ENCODE measurements around the gene CAPN5. TPM values are rescaled to one million over a fixed set of nuclear protein-coding genes. Genes with fewer than 3 reads are reported as not detected.

The CAPN5 gene
- total RNA-seq, 2 experiments from 2014 or later, result 0.88 to 1.1 TPM

DNA sequence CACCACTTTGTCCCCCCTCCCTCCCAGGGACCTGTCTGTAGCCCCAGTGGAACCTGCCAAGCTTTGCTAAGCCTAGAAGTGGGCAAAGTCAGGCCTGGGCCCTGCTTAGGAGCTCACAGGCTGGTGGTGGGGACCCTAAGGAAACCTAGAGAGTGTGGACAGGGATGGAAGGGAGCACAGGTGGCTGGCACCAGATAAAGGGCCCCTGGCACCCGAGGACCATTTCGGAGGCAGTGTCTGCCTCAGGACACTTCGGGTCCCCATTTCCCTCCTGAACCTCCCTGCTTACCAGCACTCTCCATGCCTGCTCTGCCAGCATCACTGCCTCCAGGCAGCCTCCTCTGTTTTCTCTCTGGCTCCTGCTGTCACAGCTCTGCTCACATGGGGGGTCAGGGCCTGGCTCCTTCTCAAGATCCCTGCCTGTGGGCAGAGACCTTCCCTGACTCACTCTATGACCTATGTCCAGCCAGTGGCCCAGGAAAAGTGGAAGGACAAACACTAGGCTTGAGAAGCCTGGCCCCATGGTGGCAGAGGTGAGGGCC, 22.3 kb downstream of the CAPN5 start:
- ChIA-PET CTCF (interaction anchor here (0.5 to 4.4 kb wide), 2 partner anchors 40 to 140 kb away, joined by 3 to 92 read pairs; no protein-coding TSS in a partner anchor), POLR2A (interaction anchor here (0.6 kb wide), 1 partner anchor 98 kb away, joined by 3 read pairs; no protein-coding TSS in a partner anchor)
- H3K36me3 Mint-ChIP-seq, result no peaks in the 10 kb centered on the region
- H3K4me1 Mint-ChIP-seq (ENCODE audit: low read depth), result peaks cover 2% of the 10 kb centered on the region
- intact Hi-C loops (cut with micrococcal nuclease), result no loop called here
- H3K4me3 Mint-ChIP-seq, result no peak overlapping the region
- no peak overlapping the region for H3K27ac Mint-ChIP-seq
- no peak for DNase-seq
- H3K27me3 Mint-ChIP-seq, result no peaks in the 10 kb centered on the region
- no peaks in the 10 kb centered on the region for H3K9me3 Mint-ChIP-seq

DNA sequence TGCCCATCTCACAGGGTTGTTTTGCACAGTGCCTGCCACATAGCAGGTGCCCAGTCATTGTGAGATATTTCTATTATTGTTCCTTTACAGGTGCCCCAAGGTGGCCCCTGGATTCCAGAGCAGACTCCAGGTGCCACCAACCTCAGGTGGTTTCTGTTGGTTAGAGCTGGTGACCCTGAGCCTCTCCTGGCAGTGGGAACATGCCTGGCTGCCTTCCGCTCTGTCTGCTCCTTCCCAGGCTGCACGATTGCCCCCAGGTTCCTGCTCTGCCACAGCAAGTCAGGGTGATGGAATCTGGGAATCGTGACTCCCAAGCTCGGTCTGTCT, 23.2 kb downstream of the CAPN5 start:
- H3K36me3 Mint-ChIP-seq, result no peaks in the 10 kb centered on the region
- DNase-seq, result no peak
- no peaks in the 10 kb centered on the region for H3K9me3 Mint-ChIP-seq
- no peak overlapping the region for H3K27ac Mint-ChIP-seq
- CTCF ChIA-PET, result interaction anchor here (1.7 to 4.4 kb wide), 11 partner anchors 8 to 356 kb away, joined by 8 to 92 read pairs (median 23); partner anchors contain the start of gene MYO7A
- H3K4me3 Mint-ChIP-seq, result no peak overlapping the region
- intact Hi-C loops (cut with micrococcal nuclease), result loop anchor here (5.0 kb wide), 3 partner anchors 168 to 358 kb away; no protein-coding TSS in a partner anchor
- POLR2A ChIA-PET, result no interaction called here
- H3K4me1 Mint-ChIP-seq (ENCODE audit: low read depth), result peaks cover 2% of the 10 kb centered on the region
- no peaks in the 10 kb centered on the region for H3K27me3 Mint-ChIP-seq

DNA sequence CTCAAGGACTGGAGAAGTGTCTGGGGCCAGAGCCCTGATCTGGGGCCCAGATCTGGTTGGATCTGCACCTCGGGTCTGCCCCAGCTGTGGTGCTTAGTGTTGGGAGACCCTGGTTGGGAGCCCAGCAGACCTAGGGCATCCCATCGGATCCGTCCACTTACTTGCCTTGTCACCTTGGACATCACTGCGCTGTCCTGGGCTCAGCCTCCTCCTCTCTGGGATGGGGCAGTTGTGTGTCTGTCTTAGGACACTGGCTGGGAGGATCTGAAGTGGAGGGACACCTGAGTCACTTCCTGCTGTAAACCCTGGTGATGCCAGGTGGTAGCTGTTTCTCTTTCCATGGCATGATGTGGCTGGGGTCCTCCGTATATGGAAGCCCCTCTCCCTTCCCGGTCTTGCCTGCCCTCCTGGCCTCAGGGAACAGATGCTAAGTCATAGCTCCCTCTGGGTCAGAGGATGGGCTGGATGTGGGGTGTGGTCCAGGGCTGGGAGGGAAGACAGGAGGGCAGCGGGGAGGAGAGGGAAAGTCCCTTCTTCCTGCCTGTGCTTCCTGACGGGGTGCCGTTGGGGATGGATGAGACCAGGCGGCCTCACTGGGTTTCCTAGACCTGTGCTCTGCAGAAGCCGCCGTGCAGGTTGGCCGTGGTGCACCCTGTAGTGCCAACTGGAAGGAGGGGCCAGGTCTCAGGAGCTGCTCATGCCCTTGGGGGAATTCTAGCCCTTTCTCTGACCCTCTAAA, 23.8 kb downstream of the CAPN5 start:
- ChIA-PET POLR2A (no interaction called here), CTCF (interaction anchor here (1.0 to 4.4 kb wide), 29 partner anchors 8 to 368 kb away, joined by 3 to 92 read pairs (median 6); partner anchors contain the start of gene MYO7A)
- Mint-ChIP-seq H3K4me3 (no peak overlapping the region), H3K4me1 (ENCODE audit: low read depth) (peaks cover 2% of the 10 kb centered on the region), H3K27ac (no peak overlapping the region), H3K36me3 (no peaks in the 10 kb centered on the region), H3K9me3 (no peaks in the 10 kb centered on the region), H3K27me3 (no peaks in the 10 kb centered on the region)
- intact Hi-C loops (cut with micrococcal nuclease), result loop anchor here (1.0 to 5.0 kb wide), 5 partner anchors 24 to 358 kb away; partner anchors contain the start of gene CAPN5
- DNase-seq, result no peak

DNA sequence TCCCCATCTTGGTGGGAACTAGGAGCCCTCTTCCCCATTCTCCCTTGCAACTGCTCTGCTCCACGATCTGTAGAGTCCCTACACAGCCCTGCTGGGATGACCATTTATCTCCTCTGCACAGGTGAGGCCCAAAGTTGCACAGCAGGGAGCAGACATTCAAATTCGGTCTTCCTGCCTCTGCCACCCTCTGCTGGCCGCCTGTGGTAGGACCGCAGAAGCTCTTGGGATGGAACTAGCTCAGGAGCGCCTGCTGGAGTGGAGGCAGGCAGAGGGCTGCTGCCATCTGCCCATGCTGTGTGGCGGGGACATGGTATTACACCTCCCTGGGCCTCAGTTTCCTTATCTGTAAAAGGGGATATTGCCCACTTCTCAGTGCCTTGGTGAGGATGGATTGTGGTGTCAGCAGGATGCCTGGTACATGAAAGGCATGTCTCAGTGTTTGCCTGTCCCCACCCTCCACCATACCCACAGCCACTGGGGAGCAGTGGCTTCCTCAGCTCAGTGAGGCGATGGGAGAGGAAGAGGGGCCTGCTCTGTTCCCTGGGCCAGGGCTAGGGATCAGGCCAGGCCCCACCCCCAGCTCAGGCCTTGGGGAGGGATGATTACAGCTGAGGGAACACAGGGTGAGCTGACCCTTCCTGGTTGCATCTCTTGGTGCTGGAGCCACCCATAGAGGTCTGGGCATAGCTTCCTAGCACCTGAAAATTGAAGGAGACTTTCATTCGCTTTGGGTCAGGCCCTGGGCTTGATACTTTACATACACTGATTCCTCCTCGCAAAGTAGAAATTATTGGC, 24.6 kb downstream of the CAPN5 start:
- ChIA-PET CTCF (interaction anchor here (0.6 to 4.4 kb wide), 40 partner anchors 9 to 457 kb away, joined by 3 to 92 read pairs (median 5); partner anchors contain the start of genes CAPN5 and MYO7A), POLR2A (no interaction called here)
- Mint-ChIP-seq H3K9me3 (no peaks in the 10 kb centered on the region), H3K27ac (no peak overlapping the region), H3K36me3 (no peaks in the 10 kb centered on the region), H3K4me3 (no peak overlapping the region), H3K27me3 (no peaks in the 10 kb centered on the region), H3K4me1 (ENCODE audit: low read depth) (peaks cover 2% of the 10 kb centered on the region)
- DNase-seq, result peak; percentile 86
- intact Hi-C loops (cut with micrococcal nuclease), result loop anchor here (1.0 to 5.0 kb wide), 5 partner anchors 25 to 359 kb away; partner anchors contain the start of gene CAPN5

DNA sequence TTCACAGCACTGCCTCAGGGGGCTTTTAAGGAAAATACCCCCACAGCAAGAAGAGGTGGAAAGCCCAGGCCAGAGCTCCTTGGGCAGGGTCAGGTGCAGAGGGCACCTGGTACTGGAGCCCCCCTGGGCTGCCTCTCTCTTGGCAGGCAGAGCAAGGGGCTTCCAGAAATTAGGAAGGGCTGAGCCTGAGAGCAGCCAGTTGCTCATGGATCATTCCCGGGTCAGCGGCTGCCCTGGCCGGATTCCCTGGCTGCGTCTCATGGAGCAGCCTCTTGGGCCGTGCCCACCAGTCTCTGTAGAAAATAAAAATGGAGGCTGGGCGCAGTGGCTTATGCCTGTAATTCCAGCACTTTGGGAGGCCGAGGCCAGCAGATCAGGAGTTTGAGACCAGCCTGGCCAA, 25.6 kb downstream of the CAPN5 start:
- Mint-ChIP-seq H3K4me1 (ENCODE audit: low read depth) (peaks cover 2% of the 10 kb centered on the region), H3K27ac (no peak overlapping the region), H3K9me3 (no peaks in the 10 kb centered on the region), H3K36me3 (no peaks in the 10 kb centered on the region), H3K4me3 (no peak overlapping the region), H3K27me3 (no peaks in the 10 kb centered on the region)
- ChIA-PET POLR2A (no interaction called here), CTCF (interaction anchor here (1.3 to 4.4 kb wide), 14 partner anchors 9 to 294 kb away, joined by 3 to 92 read pairs (median 18); partner anchors contain the start of genes CAPN5 and MYO7A)
- intact Hi-C loops (cut with micrococcal nuclease), result loop anchor here (5.0 kb wide), 3 partner anchors 170 to 360 kb away; no protein-coding TSS in a partner anchor
- DNase-seq, result no peak

DNA sequence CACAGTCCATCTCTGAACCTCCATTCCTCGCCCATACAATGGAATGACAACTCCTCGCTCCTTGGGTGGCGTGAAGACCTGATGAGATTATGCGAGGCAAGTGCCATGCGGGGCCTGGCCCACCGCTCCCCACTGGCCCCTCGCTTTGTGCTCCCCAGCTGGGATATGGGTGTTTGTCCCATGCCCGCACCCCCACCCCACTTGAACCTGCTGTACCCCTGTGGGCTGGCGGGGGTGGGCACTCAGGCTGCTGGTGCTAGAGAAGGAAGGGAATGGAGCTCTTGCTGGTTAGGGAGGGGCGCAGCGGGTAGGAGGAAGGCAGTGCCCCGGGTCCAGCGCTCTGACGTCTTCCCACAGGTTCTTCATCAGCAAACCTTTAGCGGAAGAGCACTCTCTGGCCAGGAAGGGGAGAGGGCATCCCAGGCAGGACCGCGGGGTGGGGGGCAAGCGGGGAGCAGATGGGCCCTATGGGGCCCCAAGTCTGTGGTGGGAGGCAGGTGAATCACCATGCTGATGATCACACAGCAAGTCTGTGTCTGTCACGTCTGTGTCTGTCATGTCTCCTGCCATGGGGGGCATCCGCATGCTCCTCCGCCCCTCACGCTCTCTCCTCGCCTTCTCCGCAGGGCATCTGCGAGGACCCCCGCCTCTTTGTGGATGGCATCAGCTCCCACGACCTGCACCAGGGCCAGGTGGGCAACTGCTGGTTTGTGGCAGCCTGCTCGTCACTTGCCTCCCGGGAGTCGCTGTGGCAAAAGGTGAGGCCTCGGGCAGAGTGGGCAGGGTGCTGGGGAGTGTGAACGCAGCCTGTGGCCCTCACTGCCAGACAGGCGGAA, 26.5 kb downstream of the CAPN5 start:
- no peak for DNase-seq
- H3K27me3 Mint-ChIP-seq, result no peaks in the 10 kb centered on the region
- intact Hi-C loops (cut with micrococcal nuclease), result loop anchor here (5.0 kb wide), 3 partner anchors 171 to 361 kb away; no protein-coding TSS in a partner anchor
- POLR2A ChIA-PET, result no interaction called here
- no peaks in the 10 kb centered on the region for H3K9me3 Mint-ChIP-seq
- H3K36me3 Mint-ChIP-seq, result no peaks in the 10 kb centered on the region
- no peak overlapping the region for H3K4me3 Mint-ChIP-seq
- CTCF ChIA-PET, result interaction anchor here (1.0 to 3.6 kb wide), 5 partner anchors 8 to 294 kb away, joined by 3 to 32 read pairs (median 9); no protein-coding TSS in a partner anchor
- H3K4me1 Mint-ChIP-seq (ENCODE audit: low read depth), result peaks cover 2% of the 10 kb centered on the region
- H3K27ac Mint-ChIP-seq, result no peak overlapping the region

DNA sequence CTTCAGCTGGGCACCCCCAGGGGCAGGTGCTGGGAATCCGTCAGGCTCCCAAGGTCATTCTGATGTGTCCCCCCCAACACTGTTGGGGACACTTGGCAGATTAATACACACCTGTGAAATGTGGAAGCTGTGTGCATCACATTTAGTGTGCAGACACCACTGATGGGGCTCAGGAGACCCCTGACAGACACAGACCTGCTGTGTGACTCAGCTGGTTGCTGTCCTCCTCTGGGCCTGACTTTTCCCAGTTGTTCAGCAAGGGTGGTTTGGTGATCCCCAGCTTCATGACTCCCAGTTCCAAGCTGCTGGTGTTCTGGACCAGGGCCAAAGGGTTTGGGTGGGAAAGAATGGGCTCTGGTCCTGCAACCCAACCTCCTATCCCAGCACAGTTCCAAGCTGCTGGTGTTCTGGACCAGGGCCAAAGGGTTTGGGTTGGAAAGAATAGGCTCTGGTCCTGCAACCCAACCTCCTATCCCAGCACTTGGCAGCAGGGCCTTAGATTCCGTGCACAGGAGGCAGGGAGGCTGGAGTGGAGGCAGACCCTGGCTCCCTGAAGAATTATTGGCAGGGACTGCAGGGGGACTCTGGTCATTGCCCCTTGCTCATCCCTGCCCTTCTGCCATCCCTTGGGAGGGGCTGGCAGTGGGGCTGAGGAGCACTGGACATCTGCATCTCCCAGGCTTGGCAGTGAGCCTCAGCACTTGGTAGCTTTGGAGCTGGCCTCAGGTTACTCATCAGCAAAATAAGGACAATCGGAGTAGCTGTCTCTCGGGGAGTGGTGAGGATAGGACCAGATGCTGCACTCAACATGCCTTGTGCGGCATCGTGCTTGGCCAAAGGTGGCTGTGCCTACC, 27.4 kb downstream of the CAPN5 start:
- H3K27me3 Mint-ChIP-seq, result no peaks in the 10 kb centered on the region
- no peak overlapping the region for H3K27ac Mint-ChIP-seq
- DNase-seq, result no peak
- H3K4me3 Mint-ChIP-seq, result no peak overlapping the region
- H3K9me3 Mint-ChIP-seq, result no peaks in the 10 kb centered on the region
- ChIA-PET CTCF (interaction anchor here (0.6 to 1.7 kb wide), 4 partner anchors 10 to 174 kb away, joined by 3 to 5 read pairs (median 3); no protein-coding TSS in a partner anchor), POLR2A (no interaction called here)
- H3K4me1 Mint-ChIP-seq (ENCODE audit: low read depth), result peaks cover 2% of the 10 kb centered on the region
- intact Hi-C loops (cut with micrococcal nuclease), result loop anchor here (5.0 kb wide), 3 partner anchors 172 to 362 kb away; no protein-coding TSS in a partner anchor
- H3K36me3 Mint-ChIP-seq, result no peaks in the 10 kb centered on the region

DNA sequence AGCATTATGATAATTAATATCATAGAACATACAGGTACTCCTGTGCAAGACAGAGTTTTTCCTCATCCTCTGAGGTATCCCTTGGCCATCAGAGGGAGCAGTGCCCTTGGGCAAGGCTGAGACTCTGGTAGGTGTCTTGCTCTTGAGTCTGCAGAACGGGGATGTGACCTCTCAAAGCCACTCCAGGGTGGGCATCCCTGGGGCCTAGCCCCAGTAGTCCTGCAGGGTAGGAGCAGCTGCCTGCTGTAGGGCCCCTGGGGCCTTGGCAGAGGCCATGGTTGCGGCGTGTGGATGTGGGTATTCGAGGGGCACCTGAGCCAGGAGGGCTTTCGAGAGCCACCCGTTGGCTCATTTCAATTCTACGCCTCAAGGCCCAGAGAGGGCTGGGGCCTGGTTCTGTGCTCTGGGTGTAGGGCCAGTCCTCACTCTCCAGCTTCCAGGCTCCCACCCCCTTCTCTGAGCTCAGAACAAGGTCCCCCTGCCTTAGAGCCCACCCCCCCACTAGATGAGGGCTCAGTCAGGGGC, 28.1 kb downstream of the CAPN5 start:
- Mint-ChIP-seq H3K4me1 (ENCODE audit: low read depth) (peaks cover 2% of the 10 kb centered on the region), H3K4me3 (no peak overlapping the region), H3K27ac (no peak overlapping the region), H3K27me3 (no peaks in the 10 kb centered on the region), H3K36me3 (no peaks in the 10 kb centered on the region), H3K9me3 (no peaks in the 10 kb centered on the region)
- ChIA-PET CTCF (interaction anchor here (0.9 to 1.7 kb wide), 6 partner anchors 10 to 373 kb away, joined by 3 to 5 read pairs (median 3); no protein-coding TSS in a partner anchor), POLR2A (no interaction called here)
- no peak for DNase-seq
- intact Hi-C loops (cut with micrococcal nuclease), result loop anchor here (5.0 kb wide), 3 partner anchors 173 to 363 kb away; no protein-coding TSS in a partner anchor

DNA sequence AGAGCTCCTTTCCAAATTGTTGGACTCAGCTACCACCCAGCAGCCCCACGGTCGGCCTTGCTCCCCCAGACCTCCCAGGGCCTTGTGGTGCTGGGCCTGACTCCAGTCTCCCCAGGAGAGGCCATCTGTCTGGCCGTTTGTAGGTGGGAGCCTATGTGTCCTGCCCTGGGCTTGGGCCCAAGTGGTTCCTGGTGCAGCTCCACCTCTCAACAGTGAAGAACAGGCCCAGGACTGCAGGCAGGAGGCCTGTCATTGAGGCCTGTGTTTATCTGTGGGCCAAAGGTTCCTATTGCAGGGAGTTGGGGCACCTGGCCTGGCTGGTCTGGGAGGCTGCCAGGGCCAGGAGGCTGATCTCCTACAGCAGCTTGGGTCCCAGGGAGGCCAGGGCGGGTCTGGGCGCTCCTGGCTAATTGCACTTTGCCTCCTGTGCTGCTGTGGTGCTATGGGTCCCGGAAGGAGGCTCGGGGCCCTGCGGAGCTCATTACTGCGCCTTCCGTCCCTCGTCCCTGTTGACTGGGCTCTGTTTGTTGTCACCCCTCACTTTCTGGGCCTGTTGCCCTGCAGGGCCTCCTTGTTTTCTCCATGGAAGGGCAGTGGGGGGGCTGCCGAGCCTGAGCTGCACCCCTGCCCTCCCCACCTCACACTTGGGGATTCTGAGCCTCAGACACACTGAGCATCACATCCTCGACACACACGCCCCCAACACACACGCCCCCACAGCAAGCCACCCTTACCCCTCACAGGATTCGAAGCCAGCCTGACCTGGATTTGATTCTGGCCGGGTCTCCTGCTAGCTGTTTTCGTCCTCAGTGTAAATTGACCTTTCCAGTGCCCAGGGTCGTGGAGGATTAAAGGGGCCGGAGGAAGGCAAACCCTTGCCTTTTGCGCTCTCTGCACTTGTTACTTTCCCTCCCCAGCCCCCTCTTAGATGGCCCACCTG, 29.1 kb downstream of the CAPN5 start:
- ChIA-PET CTCF (interaction anchor here (0.9 to 1.7 kb wide), 6 partner anchors 9 to 374 kb away, joined by 3 to 5 read pairs (median 4); no protein-coding TSS in a partner anchor), POLR2A (no interaction called here)
- intact Hi-C loops (cut with micrococcal nuclease), result no loop called here
- Mint-ChIP-seq H3K36me3 (no peaks in the 10 kb centered on the region), H3K27me3 (no peaks in the 10 kb centered on the region), H3K27ac (no peak overlapping the region), H3K9me3 (no peaks in the 10 kb centered on the region), H3K4me3 (no peak overlapping the region), H3K4me1 (ENCODE audit: low read depth) (peaks cover 2% of the 10 kb centered on the region)
- DNase-seq, result no peak
